GM18499 (cell line): Measurements from ENCODE around the gene VARS2.
"Not testable (repeated sequence)": the region's sequence is repeated elsewhere in the genome, so short reads cannot be mapped to it uniquely, and the experiment has no call there.

Source experiments
- ATAC-seq: cut with Tn5 transposase; IDR thresholded peaks from one replicate; pipeline ENCODE4 v1.9.1; 2021; ENCODE audit warnings: moderate number of reproducible peaks; ENCODE audit not compliant: insufficient read depth, unreplicated experiment

VARS2 gene

DNA sequence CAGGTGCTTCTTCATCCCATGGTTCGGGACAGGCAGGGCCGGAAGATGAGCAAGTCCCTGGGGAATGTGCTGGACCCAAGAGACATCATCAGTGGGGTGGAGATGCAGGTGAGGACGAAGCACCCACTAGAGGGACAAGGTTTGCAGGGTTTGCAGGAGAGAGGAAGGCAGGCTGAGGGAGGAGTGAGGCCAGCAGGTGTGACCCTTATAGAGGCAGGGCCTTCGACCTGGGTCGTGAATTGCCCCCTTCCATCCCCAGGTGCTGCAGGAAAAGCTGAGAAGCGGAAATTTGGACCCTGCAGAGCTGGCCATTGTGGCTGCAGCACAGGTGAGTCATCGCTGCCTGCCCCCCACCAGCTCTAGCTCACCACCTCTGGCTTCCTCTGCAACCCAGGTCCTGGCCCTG, 8.4 kb downstream of the VARS2 start:
- ATAC-seq = no peak

DNA sequence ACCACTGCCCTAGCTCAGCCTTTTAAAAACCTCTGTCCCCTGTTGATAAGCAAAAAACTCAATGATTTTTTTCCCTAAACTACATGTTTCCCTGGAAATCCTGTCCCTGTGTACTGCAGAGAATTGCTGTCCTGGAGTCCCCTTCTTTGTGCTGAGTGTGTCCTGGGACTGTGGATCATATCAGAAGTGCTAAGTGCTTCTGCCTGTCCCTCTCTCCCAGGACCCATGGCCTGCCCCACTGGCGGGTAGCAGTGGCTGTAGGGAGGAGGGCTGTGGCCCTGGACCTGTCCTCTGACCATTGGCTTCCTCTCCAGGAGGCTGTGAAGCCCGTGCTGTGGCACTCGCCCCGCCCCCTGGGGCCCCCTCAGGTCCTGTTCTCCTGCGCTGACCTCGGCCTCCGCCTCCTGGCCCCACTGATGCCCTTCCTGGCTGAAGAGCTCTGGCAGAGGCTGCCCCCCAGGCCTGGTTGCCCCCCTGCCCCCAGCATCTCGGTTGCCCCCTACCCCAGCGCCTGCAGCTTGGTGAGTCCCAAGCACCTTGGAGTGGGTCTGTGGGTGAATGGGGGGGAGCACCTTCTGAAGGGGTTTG, 10.1 kb downstream of the VARS2 start:
- ATAC-seq = not testable (repeated sequence)

GRCh38 chr6:30926644-30927043, 12.6 kb downstream of the VARS2 start:
- no peak for ATAC-seq

- ATAC-seq = not testable (repeated sequence)
These were observed 13.0 kb downstream of the VARS2 start for GRCh38 chr6:30927080-30927479.

DNA sequence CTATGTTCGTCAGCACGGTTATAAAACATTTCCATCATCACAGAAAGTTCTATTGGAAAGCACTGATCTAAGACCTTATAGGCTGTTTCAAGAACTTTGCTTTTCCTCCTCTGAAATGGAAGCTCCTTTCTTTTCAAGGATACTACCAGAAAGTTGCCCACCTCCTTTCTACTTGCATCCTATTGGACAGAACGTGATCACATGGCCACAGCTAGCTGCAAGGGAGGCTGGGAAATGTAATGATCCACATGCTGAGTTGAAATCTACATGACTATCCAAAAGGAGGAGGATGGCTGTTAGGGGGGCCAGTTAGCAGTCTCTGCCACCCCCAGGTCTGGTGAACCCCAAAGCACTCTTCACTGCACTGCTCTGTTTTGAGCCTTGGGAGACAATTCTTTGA, 14.6 kb downstream of the VARS2 start:
- no peak for ATAC-seq

DNA sequence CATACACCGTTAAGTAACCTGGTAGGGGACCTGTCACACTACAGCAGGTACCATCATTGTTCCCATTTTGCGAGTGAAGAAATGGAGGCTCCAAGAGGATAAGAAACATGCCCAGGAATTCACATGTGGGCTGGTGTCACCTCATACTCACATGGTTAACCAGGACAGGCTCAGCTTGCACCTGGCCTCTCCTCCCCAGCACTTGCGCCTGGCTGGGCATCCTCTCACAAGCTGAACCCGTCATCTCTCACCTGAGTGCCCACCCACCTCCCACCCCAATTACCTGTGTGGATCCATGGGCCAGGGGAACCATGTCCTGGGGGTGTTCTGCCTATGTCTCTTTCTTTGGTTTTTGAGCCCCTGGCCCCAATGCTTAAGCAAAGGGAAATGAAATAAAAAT, 16.5 kb downstream of the VARS2 start:
- ATAC-seq = no peak

DNA sequence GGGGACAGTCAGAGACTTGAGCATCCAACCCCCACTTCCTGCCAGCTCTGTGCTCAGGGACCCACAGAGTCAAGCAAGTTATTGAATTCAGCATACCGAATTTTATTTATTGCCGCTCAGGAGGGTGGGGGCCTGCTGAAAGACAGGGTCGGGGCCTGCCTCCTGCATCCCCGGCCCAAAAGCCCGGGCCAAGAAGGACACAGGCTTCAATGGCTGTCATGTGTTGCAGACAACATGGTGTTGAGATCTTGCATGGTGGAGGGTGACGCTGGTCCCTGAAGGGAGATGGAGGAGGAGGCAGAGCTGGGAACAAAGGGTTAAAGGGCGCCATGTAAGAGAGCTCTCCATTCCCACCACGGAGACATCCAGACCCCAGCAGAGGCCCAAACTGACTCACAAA, 17.2 kb downstream of the VARS2 start:
- no peak for ATAC-seq

GRCh38 chr6:30931969-30932645, 18.1 kb downstream of the VARS2 start, which contains the start of gene SFTA2:
SFTA2 (minus strand) TSS chr6:30932170; CDS start chr6:30932096, 74 bp downstream.
- no peak for ATAC-seq

GRCh38 chr6:30932665-30933365, 18.8 kb downstream of the VARS2 start:
- no peak for ATAC-seq

DNA sequence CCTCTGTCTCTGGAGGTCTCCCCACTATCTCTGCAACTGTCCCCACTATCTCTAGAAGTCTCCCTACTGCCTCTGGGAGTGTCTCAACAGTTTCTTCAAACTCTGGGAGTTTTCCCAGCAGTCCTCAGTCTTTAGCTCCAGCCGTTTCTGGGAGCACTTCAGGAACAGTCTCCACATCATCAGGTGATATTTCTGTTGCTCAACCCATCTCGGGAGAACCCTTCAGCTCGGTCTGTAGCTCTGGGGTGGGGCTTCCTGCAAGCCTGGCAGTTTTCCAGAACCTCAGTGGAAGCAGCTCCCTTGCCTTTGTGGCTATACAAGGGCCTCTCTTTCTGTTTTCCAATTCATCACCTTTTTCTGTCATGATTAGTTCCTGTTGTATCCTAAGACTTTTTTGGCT, 21.0 kb downstream of the VARS2 start:
- no peak for ATAC-seq

DNA sequence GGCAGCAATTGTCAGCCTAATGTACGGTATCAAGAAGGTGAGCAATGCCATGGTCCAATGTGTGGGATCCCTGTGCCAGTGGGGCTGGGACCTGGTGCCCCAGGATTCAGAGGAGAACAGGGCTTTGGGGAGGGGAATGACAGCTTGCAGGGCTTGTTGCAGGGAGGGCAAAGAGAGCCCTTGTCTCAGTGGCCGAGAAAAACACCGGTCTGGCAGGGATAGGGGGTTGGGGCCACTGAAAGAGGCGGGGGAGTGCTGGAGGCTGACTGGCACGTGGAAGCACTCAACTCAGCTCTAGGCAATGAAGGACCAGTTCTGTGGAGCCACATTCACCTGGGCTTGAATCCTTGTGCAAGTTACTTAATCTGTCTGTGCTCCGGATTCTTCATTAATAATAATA, 23.2 kb downstream of the VARS2 start:
- ATAC-seq = no peak

GRCh38 chr6:30938730-30939129, 24.7 kb downstream of the VARS2 start:
- ATAC-seq = no peak

GRCh38 chr6:30939473-30939872, 25.4 kb downstream of the VARS2 start:
- ATAC-seq = no peak

DNA sequence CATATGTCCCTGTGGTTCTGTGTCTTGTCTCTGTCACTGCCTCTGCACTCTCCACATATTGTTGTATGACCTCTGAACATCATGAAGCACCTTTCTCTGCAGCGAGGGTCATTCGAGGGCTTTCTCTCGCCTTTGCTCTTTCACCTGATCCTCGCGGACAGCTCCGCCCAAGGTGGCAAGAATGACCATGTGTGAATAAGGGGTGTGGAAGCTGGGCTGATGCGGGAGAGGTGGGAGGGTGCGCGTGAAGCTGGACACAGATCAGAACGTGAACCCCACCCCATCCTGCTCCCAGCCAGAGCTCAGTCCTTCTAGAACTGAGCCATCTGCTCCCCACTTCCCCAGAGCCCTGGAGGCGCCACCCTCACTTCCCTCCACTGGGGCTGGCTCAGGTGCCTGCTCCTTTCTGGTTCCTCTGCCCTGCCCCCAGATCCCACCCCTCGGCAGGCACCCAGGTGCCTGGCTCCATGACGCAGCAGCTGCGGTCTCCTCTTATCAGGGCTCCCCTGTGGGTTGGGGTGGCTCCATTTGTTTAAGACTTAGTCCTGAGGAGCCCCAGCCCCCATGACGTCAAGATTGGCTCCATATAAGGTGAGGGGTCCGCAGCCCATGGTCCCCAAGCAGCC, 26.4 kb downstream of the VARS2 start, which contains the start of gene MUCL3:
MUCL3 (plus strand) TSS at position 613 of the 626 bp plus-strand sequence. CDS start 27 bp downstream, outside the sequence.
- no peak for ATAC-seq

DNA sequence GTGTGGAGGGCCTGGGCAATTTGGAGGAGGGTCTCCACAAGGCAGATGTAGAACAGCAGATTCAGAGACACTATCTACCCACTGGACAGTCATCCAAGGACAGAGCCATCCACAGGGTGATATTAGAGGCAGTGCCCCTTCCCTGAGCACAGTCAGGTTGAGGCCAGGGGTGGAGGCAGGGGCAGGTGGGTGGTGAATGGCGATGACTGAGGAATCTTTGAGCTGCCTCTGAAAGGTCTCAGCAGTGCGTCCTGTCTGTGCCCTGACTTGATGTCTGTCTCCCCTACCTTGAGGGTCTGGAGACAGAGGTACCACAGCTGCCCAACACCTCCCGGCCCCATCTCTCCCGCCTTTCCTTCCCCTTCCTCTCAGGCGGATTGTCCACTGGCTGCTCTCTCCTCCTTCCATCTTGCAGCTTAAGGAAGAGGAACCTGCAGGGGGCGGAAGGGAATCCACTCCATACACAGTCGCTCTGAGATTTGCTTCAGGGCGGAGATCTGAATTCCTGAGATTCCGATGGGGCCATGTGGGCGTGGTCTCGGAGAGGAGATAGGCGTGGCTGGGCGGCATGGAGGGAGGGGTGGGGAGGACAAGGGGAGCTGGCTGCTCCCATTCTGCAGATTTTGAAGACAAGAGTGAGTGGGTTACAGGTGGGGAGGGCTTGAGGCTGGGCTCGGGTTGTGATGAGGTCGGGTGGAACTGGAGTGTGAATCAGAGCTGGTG, 28.5 kb downstream of the VARS2 start:
- ATAC-seq = no peak

DNA sequence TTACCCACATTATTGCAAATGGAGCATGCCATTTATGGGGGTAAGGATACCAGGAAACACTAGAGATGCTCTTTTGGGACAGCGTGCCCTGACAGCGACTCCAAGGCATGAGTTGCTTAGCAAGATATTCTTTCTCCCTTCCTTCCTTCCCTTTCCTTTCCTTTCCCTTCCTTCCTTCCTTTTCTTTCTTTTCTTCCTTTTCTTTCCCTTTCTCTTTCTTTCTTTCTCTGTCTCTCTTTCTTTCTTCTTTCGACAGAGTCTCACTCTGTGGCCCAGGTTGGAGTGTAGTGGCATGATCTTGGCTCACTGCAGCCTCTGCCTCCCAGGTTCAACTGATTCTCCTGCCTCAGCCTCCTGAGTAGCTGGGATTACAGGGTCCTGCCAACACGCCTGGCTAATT, 30.0 kb downstream of the VARS2 start:
- no peak for ATAC-seq

- no peak for ATAC-seq
These were observed 31.2 kb downstream of the VARS2 start for GRCh38 chr6:30945281-30945680.

DNA sequence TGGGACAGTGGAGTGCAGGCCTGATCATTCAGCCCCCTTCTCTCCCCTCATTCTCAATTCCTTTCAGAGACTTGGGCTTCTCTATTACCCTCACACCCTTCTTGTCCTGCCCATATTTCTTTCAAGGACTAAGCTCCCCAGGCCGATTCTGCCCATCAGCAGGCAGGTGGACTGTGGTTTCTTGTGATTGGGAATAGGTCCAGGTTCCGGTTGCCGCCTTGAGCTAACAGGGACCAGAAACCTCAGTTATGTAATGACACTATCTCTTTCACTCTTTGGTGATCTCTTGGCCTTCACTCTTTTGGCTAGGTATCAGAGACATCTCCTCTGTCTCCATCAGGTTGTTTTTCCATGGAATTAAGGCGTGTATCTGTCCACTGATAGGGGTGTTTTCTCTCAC, 33.2 kb downstream of the VARS2 start:
- no peak for ATAC-seq

DNA sequence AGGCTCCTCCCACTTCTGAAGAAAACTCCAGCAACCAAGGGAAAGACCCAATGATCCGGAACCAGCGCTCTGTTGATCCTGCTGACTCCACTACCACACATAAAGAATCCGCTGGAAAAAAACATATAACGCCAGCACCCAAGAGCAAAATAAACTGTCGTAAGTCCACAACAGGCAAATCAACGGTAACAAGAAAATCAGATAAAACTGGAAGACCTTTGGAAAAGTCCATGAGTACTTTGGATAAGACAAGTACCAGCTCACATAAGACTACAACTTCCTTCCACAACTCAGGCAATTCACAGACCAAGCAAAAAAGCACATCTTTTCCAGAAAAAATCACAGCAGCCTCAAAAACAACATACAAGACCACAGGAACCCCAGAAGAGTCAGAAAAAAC, 34.8 kb downstream of the VARS2 start:
- no peak for ATAC-seq

GRCh38 chr6:30951907-30952469, 38.0 kb downstream of the VARS2 start:
- no peak for ATAC-seq
